IPS-18a (cell line): ENCODE measurements around the gene SHC1.
"Not testable (repeated sequence)": the region's sequence is repeated elsewhere in the genome, so short reads cannot be mapped to it uniquely, and the experiment has no call there.

Source experiments
- H3K27ac ChIP-seq: one replicate; pipeline ENCODE4 v1.5.1; 2013; ENCODE audit warnings: low read length
- H3K27me3 ChIP-seq: one replicate; pipeline ENCODE4 v1.6.1; 2013; ENCODE audit warnings: mild to moderate bottlenecking, low read length; ENCODE audit not compliant: control insufficient read depth, insufficient read depth
- H3K36me3 ChIP-seq: one replicate; pipeline ENCODE4 v1.6.1; 2013; ENCODE audit warnings: low read depth, low read length; ENCODE audit not compliant: control insufficient read depth
- H3K4me1 ChIP-seq: one replicate; pipeline ENCODE4 v1.6.1; 2013; ENCODE audit warnings: low read depth, low read length; ENCODE audit not compliant: control insufficient read depth
- H3K4me3 ChIP-seq: one replicate; pipeline ENCODE4 v1.5.1; 2013; ENCODE audit warnings: low read length
- H3K9ac ChIP-seq: one replicate; pipeline ENCODE4 v1.6.1; 2013; ENCODE audit warnings: mild to moderate bottlenecking, low read length, moderate library complexity
- H3K9me3 ChIP-seq: one replicate; pipeline ENCODE4 v1.6.1; 2013; ENCODE audit warnings: low read depth, low read length; ENCODE audit not compliant: control insufficient read depth

The SHC1 gene

GRCh38 chr1:154989195-154989860, 18.8 kb upstream of the SHC1 start:
- H3K27me3 ChIP-seq: no peaks in the 10 kb centered on the region
- H3K9me3 ChIP-seq: no peaks in the 10 kb centered on the region
- H3K4me3 ChIP-seq: no peak overlapping the region
- no peak overlapping the region for H3K27ac ChIP-seq
- peaks cover 43% of the 10 kb centered on the region for H3K36me3 ChIP-seq
- no peak overlapping the region for H3K9ac ChIP-seq
- H3K4me1 ChIP-seq: no peaks in the 10 kb centered on the region

DNA sequence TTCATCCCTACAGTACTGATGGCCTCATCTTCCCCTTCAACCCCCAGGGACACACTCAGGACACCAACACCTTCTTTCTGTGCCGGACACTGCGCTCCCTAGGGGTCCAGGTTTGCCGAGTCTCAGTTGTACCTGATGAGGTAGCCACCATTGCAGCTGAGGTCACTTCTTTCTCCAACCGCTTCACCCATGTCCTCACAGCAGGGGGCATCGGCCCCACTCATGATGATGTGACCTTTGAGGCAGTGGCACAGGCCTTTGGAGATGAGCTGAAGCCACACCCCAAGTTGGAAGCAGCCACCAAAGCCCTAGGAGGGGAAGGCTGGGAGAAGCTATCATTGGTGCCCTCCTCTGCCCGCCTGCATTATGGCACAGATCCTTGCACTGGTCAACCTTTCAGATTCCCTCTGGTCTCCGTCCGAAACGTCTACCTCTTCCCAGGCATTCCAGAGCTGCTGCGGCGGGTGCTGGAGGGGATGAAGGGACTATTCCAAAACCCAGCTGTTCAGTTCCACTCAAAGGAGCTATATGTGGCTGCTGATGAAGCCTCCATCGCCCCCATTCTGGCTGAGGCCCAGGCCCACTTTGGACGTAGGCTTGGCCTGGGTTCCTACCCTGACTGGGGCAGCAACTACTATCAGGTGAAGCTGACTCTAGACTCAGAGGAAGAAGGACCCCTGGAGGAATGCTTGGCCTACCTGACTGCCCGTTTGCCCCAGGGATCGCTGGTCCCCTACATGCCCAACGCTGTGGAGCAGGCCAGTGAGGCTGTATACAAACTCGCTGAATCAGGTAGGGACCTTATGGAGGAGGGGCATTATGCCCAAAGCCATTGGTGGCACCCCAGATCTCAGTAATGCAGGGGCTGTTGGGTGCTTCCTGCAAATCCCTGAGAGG, 17.8 kb upstream of the SHC1 start:
- no peak overlapping the region for H3K9ac ChIP-seq
- H3K27ac ChIP-seq: no peak overlapping the region
- H3K36me3 ChIP-seq: peaks cover 43% of the 10 kb centered on the region

DNA sequence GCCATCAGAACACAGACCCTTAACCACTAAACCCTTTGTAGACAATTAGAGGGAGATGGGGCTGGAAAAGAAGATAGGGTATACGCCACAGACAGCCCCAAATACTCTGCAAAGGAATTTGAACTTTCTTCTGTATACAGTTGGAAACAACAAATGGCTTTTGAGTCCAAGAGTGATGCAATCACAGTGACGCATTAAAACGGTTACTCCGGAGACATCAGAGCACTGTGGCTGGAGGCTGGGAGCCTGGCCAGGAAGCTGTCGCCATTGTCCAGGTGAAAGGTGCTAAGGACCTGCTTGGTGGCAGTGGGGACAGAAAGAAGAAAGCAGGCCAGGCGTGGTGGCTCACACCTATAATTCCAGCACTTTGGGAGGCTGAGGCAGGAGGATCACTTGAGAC, 16.8 kb upstream of the SHC1 start:
- Histone ChIP-seq H3K4me1 (peaks cover 5% of the 10 kb centered on the region), H3K27ac (no peak overlapping the region), H3K27me3 (no peaks in the 10 kb centered on the region), H3K9ac (no peak overlapping the region), H3K36me3 (peaks cover 40% of the 10 kb centered on the region), H3K9me3 (no peaks in the 10 kb centered on the region), H3K4me3 (no peak overlapping the region)

More for the DNA sequence above, 17.8 kb upstream of the SHC1 start:
- Histone ChIP-seq H3K27me3 (no peaks in the 10 kb centered on the region), H3K9me3 (no peaks in the 10 kb centered on the region), H3K4me1 (no peaks in the 10 kb centered on the region), H3K4me3 (no peak overlapping the region)

GRCh38 chr1:154986736-154987135, 16.2 kb upstream of the SHC1 start:
- H3K9ac ChIP-seq, H3K9me3 ChIP-seq, H3K4me3 ChIP-seq, H3K27ac ChIP-seq, H3K4me1 ChIP-seq, H3K27me3 ChIP-seq: not testable (repeated sequence)
- peaks cover 40% of the 10 kb centered on the region for H3K36me3 ChIP-seq

DNA sequence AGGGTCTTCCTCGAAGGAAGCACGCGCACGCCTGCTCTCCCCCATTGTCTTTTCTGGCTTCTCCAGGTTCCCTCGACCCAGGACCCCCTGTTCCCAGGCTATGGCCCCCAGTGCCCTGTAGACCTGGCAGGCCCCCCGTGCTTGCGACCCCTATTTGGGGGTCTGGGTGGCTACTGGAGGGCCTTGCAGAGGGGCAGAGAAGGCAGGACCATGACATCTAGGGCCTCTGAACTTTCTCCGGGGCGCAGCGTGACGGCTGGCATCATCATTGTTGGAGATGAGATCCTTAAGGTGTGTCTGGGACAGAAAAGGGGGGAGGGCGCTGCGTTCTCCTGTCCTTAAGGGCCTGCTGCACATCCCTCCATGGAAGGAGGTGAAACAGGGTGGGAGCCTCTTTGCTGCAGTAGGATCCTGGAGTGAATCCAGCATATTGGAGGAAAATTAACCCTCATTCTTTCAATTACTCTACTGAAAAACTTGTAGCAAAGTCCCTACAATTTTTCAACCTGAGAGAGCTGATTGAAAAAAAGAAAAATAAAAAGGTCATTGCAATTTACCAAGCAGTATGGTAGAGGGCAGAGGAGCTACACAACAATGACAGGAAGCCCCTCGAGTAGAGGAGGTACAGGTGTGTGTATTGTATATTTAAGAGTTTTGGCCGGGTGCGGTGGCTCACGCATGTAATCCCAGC, 13.4 kb upstream of the SHC1 start:
- no peaks in the 10 kb centered on the region for H3K9me3 ChIP-seq
- no peaks in the 10 kb centered on the region for H3K27me3 ChIP-seq
- peak overlapping the region; percentile 74 for H3K27ac ChIP-seq
- peak overlapping the region; percentile 99 for H3K9ac ChIP-seq
- peak overlapping the region; percentile 98 for H3K4me3 ChIP-seq
- peaks cover 6% of the 10 kb centered on the region for H3K4me1 ChIP-seq
- H3K36me3 ChIP-seq: peaks cover 31% of the 10 kb centered on the region

GRCh38 chr1:154982897-154983648, 12.5 kb upstream of the SHC1 start, which contains the start of gene FLAD1:
Gene FLAD1 (plus strand): TSS chr1:154983344. CDS start chr1:154983695, 351 bp downstream.
- Histone ChIP-seq H3K27ac (peak within 1 kb of the TSS; percentile 92), H3K36me3 (peaks cover 29% of the 10 kb centered on the region), H3K9me3 (no peaks in the 10 kb centered on the region), H3K4me3 (peak within 1 kb of the TSS; percentile 98), H3K9ac (peak within 1 kb of the TSS; percentile 99), H3K4me1 (peaks cover 6% of the 10 kb centered on the region), H3K27me3 (no peaks in the 10 kb centered on the region)

- H3K27me3 ChIP-seq: no peaks in the 10 kb centered on the region
- no peaks in the 10 kb centered on the region for H3K9me3 ChIP-seq
- H3K4me1 ChIP-seq: peaks cover 6% of the 10 kb centered on the region
- peak overlapping the region; percentile 92 for H3K27ac ChIP-seq
- H3K4me3 ChIP-seq: peak overlapping the region; percentile 75
- peak overlapping the region; percentile 91 for H3K9ac ChIP-seq
- peaks cover 26% of the 10 kb centered on the region for H3K36me3 ChIP-seq
Measured at GRCh38 chr1:154982341-154982740, 11.8 kb upstream of the SHC1 start.

GRCh38 chr1:154978360-154978759, 7.8 kb upstream of the SHC1 start:
- H3K4me1 ChIP-seq: peaks cover 18% of the 10 kb centered on the region
- no peaks in the 10 kb centered on the region for H3K27me3 ChIP-seq
- H3K36me3 ChIP-seq: peaks cover 23% of the 10 kb centered on the region
- H3K4me3 ChIP-seq: no peak overlapping the region
- H3K9me3 ChIP-seq: no peaks in the 10 kb centered on the region
- no peak overlapping the region for H3K9ac ChIP-seq
- no peak overlapping the region for H3K27ac ChIP-seq

DNA sequence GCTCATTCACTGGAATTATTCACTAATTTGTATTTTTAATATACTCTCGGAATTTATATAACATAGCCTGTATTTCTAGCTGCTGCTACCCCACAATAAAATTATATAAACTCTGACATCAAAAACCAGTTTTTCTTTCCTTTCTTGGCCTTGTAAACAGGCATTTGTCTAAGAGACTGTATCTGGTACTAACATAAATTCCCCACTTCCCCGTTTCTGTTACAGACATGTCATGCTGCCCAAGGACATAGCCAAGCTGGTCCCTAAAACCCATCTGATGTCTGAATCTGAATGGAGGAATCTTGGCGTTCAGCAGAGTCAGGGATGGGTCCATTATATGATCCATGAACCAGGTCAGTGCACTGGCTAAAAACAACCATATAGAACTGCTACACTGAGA, 7.2 kb upstream of the SHC1 start:
- not testable (repeated sequence) for H3K9ac ChIP-seq, H3K27ac ChIP-seq, H3K27me3 ChIP-seq, H3K9me3 ChIP-seq, H3K4me3 ChIP-seq
- peaks cover 21% of the 10 kb centered on the region for H3K4me1 ChIP-seq
- H3K36me3 ChIP-seq: peaks cover 23% of the 10 kb centered on the region

GRCh38 chr1:154975409-154976059, 5.0 kb upstream of the SHC1 start:
- Histone ChIP-seq H3K9me3 (no peaks in the 10 kb centered on the region), H3K36me3 (peaks cover 20% of the 10 kb centered on the region), H3K9ac (peak overlapping the region; percentile 91), H3K27me3 (no peaks in the 10 kb centered on the region), H3K27ac (peak overlapping the region; percentile 75), H3K4me1 (peaks cover 27% of the 10 kb centered on the region), H3K4me3 (peak overlapping the region; percentile 90)
